HG02798 (cell line): ENCODE data around the gene ST14.

ENCODE experiments used
- ATAC-seq: cut with Tn5 transposase; IDR thresholded peaks from one replicate; pipeline ENCODE4 v1.9.1; 2021; ENCODE audit warnings: mild to moderate bottlenecking; ENCODE audit not compliant: unreplicated experiment, poor library complexity

The ST14 gene

DNA sequence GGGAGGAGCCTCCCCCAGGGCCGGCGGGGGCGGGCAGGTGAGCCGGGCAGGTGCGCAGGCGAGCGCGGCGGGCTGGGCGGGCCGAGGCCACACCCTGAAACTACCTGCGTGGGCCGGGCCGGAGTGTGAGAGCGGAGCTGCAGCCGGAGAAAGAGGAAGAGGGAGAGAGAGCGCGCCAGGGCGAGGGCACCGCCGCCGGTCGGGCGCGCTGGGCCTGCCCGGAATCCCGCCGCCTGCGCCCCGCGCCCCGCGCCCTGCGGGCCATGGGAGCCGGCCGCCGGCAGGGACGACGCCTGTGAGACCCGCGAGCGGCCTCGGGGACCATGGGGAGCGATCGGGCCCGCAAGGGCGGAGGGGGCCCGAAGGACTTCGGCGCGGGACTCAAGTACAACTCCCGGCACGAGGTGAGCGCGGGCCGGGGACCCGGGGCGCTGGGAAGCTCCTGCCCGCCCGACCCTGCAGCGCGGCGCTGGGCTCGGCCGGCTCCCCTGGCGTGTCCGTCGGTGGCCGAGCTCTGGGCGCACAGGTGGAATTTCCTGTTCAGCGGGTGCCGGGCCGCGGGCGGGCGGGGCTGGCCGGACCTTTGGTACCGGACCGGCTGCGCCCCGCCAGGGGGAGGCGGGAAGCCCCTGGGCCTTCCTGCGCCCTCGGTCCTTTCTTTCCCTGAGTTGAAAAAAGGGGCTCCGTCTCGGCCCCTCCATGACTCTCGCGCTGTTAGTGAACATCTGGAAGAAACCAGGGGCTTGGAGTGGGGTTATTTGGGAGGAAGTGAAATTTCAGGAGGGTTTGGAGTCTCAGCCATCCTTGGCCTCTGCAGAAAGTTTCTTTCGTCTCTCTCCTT, at the start of gene ST14:
ST14 (plus strand) TSS at position 126 of the 841 bp plus-strand sequence; CDS start at position 324, 198 bp downstream.
- ATAC-seq, result no peak

DNA sequence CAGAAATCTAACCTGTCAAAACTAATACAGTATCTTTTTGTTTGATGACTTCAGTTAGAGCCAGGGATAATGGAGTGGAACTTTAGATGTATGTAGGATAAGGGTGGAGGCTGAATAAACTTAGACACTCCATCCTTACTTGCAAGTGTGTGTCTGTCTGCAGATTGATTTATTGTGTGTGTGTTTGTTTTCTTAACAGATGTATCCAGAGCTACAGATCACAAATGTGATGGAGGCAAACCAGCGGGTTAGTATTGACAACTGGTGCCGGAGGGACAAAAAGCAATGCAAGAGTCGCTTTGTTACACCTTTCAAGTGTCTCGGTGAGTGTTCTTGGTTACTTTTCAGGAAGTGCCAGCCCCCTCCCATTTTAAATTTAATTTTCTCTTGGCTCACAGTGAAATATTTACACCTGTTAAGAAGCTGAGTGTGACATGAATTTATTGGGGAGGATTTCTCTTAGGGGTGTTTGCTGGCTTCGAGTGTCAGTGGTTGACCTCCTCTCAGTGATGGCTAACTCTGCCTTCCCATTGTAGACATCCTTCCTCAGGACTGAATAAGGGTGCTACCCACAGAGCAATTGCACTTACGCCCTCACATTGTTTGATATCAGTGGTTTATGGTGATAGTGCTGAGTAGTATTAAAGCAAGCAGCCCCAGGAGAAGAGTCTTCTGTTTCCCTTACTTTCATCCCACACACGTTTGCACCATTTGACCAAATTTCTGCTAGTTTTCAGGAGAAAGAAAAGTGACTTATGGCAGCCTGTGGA, 49.1 kb upstream of the ST14 start:
- no peak for ATAC-seq

DNA sequence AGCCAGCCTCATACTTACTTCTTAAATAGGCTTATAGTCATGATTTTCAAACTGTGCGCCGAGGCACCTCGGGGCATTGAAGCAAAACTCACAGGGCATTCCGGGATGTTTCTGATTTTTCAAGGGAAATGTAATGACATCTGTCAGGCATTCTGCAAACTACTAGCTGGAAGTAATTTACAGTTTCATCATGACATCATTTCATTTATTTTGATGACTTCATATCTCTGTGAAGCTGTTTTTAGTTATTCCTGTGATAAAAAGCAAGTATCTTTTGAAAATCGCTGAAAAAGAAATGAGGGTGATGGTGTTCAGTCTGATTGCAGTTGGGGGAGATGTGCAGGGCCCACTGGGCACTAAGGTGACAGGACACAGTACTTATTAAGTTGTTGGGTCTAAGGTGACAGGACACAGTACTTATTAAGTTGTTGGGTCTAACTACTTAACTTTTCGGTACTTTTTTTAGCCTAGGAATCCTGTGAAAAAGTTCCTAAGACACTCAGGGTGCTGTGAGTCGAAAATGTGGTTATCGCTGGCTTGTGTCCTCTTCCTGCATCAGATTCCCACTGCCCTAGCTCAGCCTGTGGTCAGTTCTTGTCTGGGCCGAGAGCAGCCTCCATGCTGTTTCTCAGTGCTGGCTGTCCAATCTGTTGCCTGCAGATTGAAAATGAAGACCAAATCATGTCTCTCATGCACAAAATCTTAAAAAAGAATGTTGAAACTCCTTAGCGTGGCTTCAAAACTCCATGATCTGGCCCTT, 47.3 kb upstream of the ST14 start:
- ATAC-seq, result no peak

DNA sequence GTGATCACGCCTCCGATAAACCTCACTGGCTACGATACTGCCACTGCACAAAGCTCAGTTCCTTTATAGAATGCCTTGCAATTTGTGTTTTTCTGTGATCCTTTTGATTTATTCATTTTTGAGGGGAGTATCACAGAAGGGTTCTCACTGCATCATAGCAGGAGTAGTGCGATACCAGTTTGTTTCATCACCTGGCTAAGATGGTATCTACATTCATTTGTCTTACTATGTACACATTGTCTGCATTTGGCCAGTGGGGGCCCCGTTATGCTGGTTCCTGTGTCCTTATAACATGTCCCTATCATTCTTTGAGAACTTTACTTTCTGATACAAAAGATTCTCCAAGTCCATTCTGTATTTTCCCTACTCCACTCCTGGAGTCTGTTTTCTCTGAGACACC, 45.3 kb upstream of the ST14 start:
- no peak for ATAC-seq

DNA sequence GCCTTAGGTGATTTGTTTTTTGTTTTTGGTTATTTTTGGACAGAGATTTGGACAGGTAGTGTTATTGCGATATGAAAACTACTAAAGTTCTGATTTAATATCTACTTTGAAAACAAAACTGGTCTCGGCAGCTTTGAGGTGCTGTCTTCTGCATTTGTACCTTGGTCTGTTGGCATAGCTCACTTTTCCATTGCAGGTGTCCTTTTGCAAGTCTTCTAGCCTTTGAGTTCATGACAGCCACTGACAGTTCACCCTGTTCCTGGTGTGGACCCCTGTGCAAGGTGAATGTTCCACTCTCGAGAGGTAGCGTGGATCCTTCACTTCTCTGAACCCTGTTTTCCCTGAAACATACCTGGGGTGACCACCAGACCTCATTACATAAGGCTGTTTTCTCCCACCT, 44.9 kb upstream of the ST14 start:
- ATAC-seq, result no peak

DNA sequence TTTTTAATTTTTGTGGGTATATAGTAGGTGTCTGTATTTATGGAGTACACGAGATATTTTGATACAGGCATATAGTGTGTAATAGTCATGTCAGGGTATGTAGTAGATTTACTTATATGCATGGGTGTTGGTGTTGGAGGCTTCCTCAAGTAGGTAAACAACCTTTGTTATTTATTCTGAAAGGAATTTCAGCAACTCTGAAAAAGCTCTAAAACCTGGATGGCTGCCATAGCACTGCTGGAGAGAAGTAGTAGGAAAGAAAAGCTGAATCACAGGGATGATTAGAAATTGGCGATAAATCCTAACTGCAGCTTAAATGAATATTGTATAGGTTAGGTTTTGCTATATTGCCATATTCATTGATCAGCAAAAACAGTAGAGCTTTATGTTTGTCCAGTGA, 44.4 kb upstream of the ST14 start:
- no peak for ATAC-seq

DNA sequence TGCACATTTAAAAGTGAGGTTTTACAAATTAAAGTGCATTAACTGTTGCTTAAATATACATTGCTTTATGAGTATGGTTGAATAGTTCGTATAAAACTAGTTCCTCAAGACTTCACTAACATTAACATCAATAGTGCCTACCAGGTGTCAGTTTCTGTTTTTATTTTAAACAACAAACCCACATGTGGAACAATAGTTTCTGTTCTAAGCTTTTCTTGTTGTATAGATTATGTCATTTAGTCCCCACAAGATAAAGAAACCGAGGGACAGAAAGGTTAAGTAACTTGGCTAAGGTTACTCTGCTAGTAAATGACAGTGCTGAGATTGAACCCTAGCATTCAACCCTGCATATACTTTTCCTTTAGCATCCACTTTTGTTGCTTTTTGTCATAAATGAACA, 41.4 kb upstream of the ST14 start:
- ATAC-seq, result peak; percentile 84

- ATAC-seq, result peak; percentile 75
Observed at GRCh38 chr11:130118636-130119387, 40.8 kb upstream of the ST14 start.

DNA sequence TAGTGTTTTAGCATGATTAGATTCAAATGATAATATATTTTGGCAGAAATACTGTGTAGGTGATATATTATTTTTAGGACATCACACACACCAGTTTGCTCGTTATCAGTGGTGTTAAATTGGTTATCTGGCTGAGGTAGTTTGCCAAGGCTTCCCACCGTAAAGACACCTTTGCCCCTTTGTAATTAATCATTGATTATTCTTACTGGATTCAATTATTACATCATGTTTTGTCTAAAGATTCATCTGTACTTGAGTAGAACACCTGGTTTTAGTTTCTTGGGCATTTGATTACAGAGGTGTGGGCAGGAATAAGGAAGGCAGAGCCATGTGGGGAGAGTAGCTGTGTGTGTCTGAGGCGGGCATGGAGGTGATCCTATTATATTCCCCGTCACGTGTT, 39.5 kb upstream of the ST14 start:
- ATAC-seq, result no peak

DNA sequence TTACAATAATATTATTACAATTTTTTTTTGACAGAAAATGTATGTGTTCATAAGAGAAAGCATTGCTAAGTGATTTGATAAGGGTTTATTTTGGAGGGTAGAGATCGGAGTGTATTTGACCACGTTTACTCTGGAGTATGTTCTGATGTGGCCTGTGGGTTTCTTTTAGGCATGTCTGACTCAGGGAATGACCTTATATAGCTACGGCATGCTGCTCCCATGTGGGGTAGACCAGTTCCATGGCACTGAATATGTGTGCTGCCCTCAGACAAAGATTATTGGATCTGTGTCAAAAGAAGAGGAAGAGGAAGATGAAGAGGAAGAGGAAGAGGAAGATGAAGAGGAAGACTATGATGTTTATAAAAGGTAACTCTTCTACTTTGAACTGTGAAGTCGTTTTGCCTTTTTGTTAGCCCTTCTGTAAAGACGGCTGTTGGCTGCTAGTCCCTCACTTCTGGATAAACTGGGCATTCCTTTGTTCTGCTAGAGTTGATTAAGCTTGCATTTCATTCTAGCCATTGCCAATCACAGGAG, 38.1 kb upstream of the ST14 start:
- ATAC-seq, result no peak

DNA sequence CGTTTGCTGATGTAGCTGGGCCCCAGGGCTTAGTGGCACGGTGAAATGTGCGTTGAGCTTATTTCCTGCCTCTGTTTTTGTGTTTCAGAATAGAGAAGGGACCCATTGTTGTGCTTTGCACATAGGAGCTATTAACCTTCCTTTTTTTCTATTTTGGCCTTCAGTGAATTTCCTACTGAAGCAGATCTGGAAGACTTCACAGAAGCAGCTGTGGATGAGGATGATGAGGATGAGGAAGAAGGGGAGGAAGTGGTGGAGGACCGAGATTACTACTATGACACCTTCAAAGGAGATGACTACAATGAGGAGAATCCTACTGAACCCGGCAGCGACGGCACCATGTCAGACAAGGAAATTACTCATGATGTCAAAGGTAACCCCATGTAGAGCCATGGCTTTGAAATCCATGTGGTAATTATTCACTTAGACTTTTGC, 37.4 kb upstream of the ST14 start:
- ATAC-seq, result no peak

GRCh38 chr11:130123414-130124040, 36.1 kb upstream of the ST14 start:
- no peak for ATAC-seq

DNA sequence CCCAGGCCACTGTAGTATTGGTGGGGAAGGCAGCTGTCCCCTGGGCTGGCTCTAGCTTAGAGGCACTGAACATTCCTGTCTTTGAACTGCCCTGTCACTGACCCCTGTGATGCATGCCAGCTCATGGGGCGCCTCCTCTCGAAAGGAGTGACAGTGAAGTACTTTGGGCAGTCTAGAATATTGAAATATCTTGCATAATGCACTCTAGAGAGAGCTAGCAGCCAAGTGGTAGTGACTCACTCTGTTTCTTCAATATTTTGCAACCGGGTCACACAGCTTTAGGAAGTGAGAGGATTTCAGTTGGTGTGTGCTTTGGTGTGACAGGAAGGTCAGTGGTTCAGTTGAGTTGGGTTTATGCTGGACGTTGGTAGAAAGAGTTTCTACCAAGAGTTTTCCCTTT, 35.5 kb upstream of the ST14 start:
- no peak for ATAC-seq

DNA sequence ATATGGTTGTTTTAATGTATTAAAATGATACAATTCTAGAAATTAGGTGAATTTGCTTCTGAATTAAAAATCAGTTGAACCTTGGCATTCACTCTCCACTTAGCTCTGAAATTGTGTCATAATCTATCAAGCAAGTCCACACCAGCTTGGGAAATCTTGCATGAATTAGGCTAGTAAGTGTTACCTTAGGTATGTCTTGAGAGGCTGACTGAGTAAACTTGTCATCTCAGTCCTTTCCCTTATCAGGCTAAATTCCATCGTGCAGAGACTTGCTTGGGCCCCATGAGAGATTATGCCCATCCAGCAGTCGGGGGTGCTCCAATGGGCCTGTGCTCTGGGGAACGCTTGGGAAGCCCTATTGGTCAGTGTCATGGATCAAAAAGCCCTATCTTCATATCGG, 33.9 kb upstream of the ST14 start:
- no peak for ATAC-seq

- no peak for ATAC-seq
Observed at GRCh38 chr11:130126516-130126915, 33.1 kb upstream of the ST14 start.

DNA sequence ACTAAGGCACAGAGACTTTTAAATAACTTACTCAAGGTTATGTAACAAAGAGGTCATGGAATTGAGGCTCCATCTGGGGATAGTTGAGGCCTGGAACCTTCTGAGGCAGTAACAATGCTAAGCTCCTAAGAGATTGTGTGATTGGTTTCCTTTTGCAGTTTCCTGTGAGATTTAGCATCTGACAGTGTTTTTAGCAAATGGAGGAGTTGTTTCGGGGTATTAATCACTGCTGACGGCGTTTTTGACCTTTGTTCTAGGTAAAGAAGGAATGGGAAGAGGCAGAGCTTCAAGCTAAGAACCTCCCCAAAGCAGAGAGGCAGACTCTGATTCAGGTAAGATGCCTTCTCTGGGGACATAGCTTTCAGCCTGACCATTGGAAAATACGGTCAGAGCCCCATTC, 32.1 kb upstream of the ST14 start:
- no peak for ATAC-seq

- no peak for ATAC-seq
Observed at GRCh38 chr11:130128626-130129025, 31.0 kb upstream of the ST14 start.

DNA sequence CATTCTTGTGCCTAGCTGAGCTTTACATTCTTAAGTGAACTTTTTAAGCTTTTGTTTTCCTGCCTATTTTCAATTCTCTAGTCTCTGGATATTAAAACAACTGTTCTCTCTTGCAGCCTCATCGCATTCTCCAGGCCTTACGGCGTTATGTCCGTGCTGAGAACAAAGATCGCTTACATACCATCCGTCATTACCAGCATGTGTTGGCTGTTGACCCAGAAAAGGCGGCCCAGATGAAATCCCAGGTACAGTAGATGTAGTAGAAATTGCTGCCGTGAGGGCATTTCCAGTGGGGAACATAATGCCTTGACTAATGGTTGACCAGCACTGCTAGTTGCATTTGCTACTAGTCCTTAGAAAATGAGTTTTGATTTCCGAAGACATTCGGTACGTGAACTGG, 29.7 kb upstream of the ST14 start:
- no peak for ATAC-seq
